Osteocyte (in vitro differentiated cells): ENCODE data around the gene PTPRZ1. TPM values are rescaled to one million over a fixed set of nuclear protein-coding genes. Genes with fewer than 3 reads are reported as not detected.

Source experiments
- DNase-seq: peaks from one replicate; pipeline ENCODE4 v3.0.0; 2021; ENCODE audit warnings: mixed read lengths; ENCODE audit not compliant: unreplicated experiment; ENCODE audit errors: extremely low spot score
- H3K27ac Mint-ChIP-seq: one replicate; pipeline ENCODE4 v1.8.0; 2021; ENCODE audit warnings: mild to moderate bottlenecking, mixed read lengths; ENCODE audit not compliant: unreplicated experiment
- H3K27me3 Mint-ChIP-seq: one replicate; pipeline ENCODE4 v1.8.0; 2021; ENCODE audit warnings: mixed read lengths; ENCODE audit not compliant: unreplicated experiment
- H3K36me3 Mint-ChIP-seq: one replicate; pipeline ENCODE4 v1.8.0; 2021; ENCODE audit warnings: mixed read lengths; ENCODE audit not compliant: unreplicated experiment
- H3K4me1 Mint-ChIP-seq: one replicate; pipeline ENCODE4 v1.8.0; 2021; ENCODE audit warnings: mixed read lengths; ENCODE audit not compliant: unreplicated experiment
- H3K4me3 Mint-ChIP-seq: one replicate; pipeline ENCODE4 v1.8.0; 2021; ENCODE audit warnings: mild to moderate bottlenecking, moderate library complexity, mixed read lengths; ENCODE audit not compliant: unreplicated experiment
- H3K9me3 Mint-ChIP-seq: one replicate; pipeline ENCODE4 v1.8.0; 2021; ENCODE audit warnings: mixed read lengths; ENCODE audit not compliant: unreplicated experiment
- CTCF ChIP-seq: fragments of 200-600 bp; sonication (generic); IDR thresholded peaks from 2 replicates; pipeline ENCODE4 v1.5.0; 2021; ENCODE audit warnings: antibody characterized with exemption, mild to moderate bottlenecking, moderate library complexity
- total RNA-seq: library from RNA; stranded (reverse); gene quantifications from 2 replicates; pipeline ENCODE4 v1.2.1, GENCODE V29; 2021

Gene PTPRZ1
- total RNA-seq, 1 donor from 2014 or later, result 0.38 TPM

GRCh38 chr7:121862591-121862990 lies 10.4 kb upstream of the PTPRZ1 start:
- H3K36me3 Mint-ChIP-seq, result no peaks in the 10 kb centered on the region
- TF ChIP-seq CTCF, result no peak
- no peaks in the 10 kb centered on the region for H3K4me1 Mint-ChIP-seq
- H3K27me3 Mint-ChIP-seq, result peaks cover 44% of the 10 kb centered on the region
- no peak overlapping the region for H3K27ac Mint-ChIP-seq
- no peak overlapping the region for H3K4me3 Mint-ChIP-seq
- DNase-seq, result no peak
- no peaks in the 10 kb centered on the region for H3K9me3 Mint-ChIP-seq

GRCh38 chr7:121871188-121871587 lies 1.8 kb upstream of the PTPRZ1 start:
- H3K4me1 Mint-ChIP-seq, result peaks cover 12% of the 10 kb centered on the region
- H3K36me3 Mint-ChIP-seq, result no peaks in the 10 kb centered on the region
- TF ChIP-seq CTCF, result no peak
- DNase-seq, result no peak
- no peaks in the 10 kb centered on the region for H3K9me3 Mint-ChIP-seq
- no peak overlapping the region for H3K27ac Mint-ChIP-seq
- no peak overlapping the region for H3K4me3 Mint-ChIP-seq
- H3K27me3 Mint-ChIP-seq, result peaks cover 76% of the 10 kb centered on the region

GRCh38 chr7:121873289-121874194 lies 581 bp downstream of the PTPRZ1 start:
- Mint-ChIP-seq H3K4me1 (peaks cover 12% of the 10 kb centered on the region), H3K36me3 (no peaks in the 10 kb centered on the region), H3K27ac (no peak overlapping the region), H3K27me3 (peaks cover 80% of the 10 kb centered on the region), H3K4me3 (peak overlapping the region; percentile 85), H3K9me3 (no peaks in the 10 kb centered on the region)
- peak; percentile 82 for DNase-seq
- no peak for TF ChIP-seq CTCF

- H3K9me3 Mint-ChIP-seq, result no peaks in the 10 kb centered on the region
- peaks cover 12% of the 10 kb centered on the region for H3K4me1 Mint-ChIP-seq
- no peak for TF ChIP-seq CTCF
- no peaks in the 10 kb centered on the region for H3K36me3 Mint-ChIP-seq
- H3K4me3 Mint-ChIP-seq, result peak overlapping the region; percentile 85
- H3K27me3 Mint-ChIP-seq, result peaks cover 84% of the 10 kb centered on the region
- no peak for DNase-seq
- H3K27ac Mint-ChIP-seq, result no peak overlapping the region
Measured at GRCh38 chr7:121874298-121874697, 1.3 kb downstream of the PTPRZ1 start.

GRCh38 chr7:121875203-121875602 lies 2.2 kb downstream of the PTPRZ1 start:
- Mint-ChIP-seq H3K9me3 (no peaks in the 10 kb centered on the region), H3K27me3 (peaks cover 85% of the 10 kb centered on the region), H3K4me3 (no peak overlapping the region), H3K4me1 (peaks cover 12% of the 10 kb centered on the region), H3K36me3 (no peaks in the 10 kb centered on the region), H3K27ac (no peak overlapping the region)
- TF ChIP-seq CTCF, result no peak
- no peak for DNase-seq
